Measurements from ENCODE around the gene ANXA3.

- no peak for TF ChIP-seq CTCF (IDR thresholded peaks at IDR 0.05)
- TF ChIP-seq EZH2phosphoT487 (IDR thresholded peaks at IDR 0.05): no peak
- no peak for TF ChIP-seq EZH2 (IDR thresholded peaks at IDR 0.05)
Observed at GRCh38 chr4:78604988-78605387, 53.4 kb downstream of the ANXA3 start.
